GM10266 (cell line): ENCODE data around the gene THSD7B.

ENCODE experiments used
- DNase-seq: peaks from one replicate; pipeline ENCODE4 v3.0.0; 2012; ENCODE audit errors: extremely low spot score
- CTCF ChIP-seq: IDR thresholded peaks from 2 replicates; pipeline ENCODE4 v1.5.1; 2012; ENCODE audit warnings: mild to moderate bottlenecking, low read depth; ENCODE audit not compliant: control insufficient read depth, insufficient read depth; ENCODE audit errors: missing control alignments

The THSD7B gene

GRCh38 chr2:136909777-136910176, 144.4 kb downstream of the THSD7B start:
- TF ChIP-seq CTCF = no peak

GRCh38 chr2:136916131-136916530, 150.8 kb downstream of the THSD7B start:
- no peak for DNase-seq
- TF ChIP-seq CTCF = no peak

More at GRCh38 chr2:136909777-136910176, 144.4 kb downstream of the THSD7B start:
- DNase-seq = no peak

GRCh38 chr2:136917411-136917881, 152.1 kb downstream of the THSD7B start:
- no peak for TF ChIP-seq CTCF
- DNase-seq = no peak

GRCh38 chr2:136919682-136920081, 154.3 kb downstream of the THSD7B start:
- TF ChIP-seq CTCF = no peak
- DNase-seq = no peak

GRCh38 chr2:136920652-136921333, 155.4 kb downstream of the THSD7B start:
- DNase-seq = no peak
- TF ChIP-seq CTCF = no peak

- TF ChIP-seq CTCF = no peak
- no peak for DNase-seq
These were observed 161.8 kb downstream of the THSD7B start for GRCh38 chr2:136927156-136927555.

GRCh38 chr2:136929531-136929930, 164.2 kb downstream of the THSD7B start:
- no peak for DNase-seq
- no peak for TF ChIP-seq CTCF
